ENCODE measurements around the gene PRPF40B. TPM values are rescaled to one million over a fixed set of nuclear protein-coding genes. Genes with fewer than 3 reads are reported as not detected.

The PRPF40B gene
- total RNA-seq, 1 donor from 2014 or later, result 7.3 TPM

DNA sequence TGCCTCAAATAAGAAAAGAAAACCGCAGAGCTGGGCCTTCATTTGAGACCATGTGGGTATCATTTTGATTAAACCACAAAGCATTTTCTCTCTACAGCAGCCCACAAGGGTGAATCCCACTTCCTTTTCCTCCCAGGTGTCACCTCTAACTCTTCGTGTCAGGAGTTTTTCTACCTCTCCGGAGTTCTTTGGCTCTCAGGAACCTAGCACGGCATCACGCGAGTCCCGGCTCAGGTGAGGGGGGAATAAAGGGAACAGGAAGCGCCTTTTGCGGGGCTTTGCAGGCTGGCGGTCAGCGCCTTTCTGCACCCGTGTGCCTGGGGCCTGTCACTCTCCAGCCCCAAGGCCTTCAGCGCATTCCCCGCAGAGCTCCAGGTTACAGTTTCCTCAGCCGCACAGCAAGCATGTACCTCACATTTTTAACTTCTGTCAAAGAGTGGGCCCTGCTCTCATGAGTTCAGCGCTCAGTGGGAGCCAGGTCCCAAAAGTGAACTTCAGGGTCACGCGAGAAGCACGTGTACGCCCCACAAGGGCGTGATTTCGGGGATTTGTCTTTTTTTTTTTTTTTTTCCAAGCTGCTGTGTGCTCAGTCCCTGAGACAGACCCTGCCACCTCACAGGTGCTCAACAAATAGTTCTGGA is 740 bp upstream of the PRPF40B start:
- Histone ChIP-seq H3K27me3 (ENCODE audit: control insufficient read depth in 3 of 3, insufficient read depth in 3 of 3, low read length in 3 of 3) (no peaks in the 10 kb centered on the region), H3K9ac (ENCODE audit: low read depth in 1 of 3, low read length in 3 of 3) (peak overlapping the region; percentile 80 to 94 (median 85)), H3K4me1 (ENCODE audit: control insufficient read depth in 3 of 3, insufficient read depth in 3 of 3, low read length in 3 of 3) (peaks cover 11 to 17% (median 14%) of the 10 kb centered on the region in 3 donors), H3K27ac (ENCODE audit: low read depth, low read length) (peak overlapping the region; percentile 83), H3K9me3 (ENCODE audit: control insufficient read depth in 3 of 3, low read length in 3 of 3) (no peaks in the 10 kb centered on the region), H3K4me3 (ENCODE audit: low read length in 3 of 3) (peak overlapping the region; percentile 75 to 87 (median 85)), H3K36me3 (ENCODE audit: control insufficient read depth in 3 of 3, insufficient read depth in 3 of 3, low read length in 3 of 3) (no peaks in the 10 kb centered on the region)

DNA sequence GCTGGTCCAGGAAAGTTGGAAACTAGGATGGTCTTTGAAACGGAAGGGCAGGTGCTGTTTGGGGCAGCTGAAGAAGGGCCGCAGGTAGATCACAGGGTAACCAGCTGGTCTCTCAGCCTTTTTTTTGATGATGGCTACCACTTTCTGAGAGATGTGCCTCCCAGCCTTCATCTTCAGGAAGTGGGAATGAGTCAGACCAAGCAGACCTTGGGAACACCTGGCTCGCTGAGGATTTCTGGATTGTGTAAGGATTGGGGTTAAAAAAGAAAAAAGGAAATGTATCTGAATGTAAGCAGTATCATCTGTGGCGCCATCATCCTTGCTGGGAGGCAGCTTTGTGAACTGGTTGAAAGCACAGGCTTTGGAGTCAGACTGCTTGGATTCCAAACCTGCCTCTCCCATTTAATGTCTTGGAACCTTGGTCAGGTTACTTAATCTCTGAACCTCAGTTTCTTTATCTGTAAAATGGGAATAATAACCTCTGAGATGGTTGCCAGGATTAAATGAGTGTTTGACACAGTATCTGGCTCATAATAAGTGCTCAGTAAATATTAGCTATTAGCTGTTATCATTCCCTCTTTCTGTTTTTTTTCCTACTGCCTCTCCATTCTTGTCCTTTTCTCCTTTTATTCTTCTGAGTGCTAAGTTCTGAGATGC is 1.7 kb downstream of the PRPF40B start:
- H3K27ac ChIP-seq (ENCODE audit: low read depth, low read length), result peak overlapping the region; percentile 12

DNA sequence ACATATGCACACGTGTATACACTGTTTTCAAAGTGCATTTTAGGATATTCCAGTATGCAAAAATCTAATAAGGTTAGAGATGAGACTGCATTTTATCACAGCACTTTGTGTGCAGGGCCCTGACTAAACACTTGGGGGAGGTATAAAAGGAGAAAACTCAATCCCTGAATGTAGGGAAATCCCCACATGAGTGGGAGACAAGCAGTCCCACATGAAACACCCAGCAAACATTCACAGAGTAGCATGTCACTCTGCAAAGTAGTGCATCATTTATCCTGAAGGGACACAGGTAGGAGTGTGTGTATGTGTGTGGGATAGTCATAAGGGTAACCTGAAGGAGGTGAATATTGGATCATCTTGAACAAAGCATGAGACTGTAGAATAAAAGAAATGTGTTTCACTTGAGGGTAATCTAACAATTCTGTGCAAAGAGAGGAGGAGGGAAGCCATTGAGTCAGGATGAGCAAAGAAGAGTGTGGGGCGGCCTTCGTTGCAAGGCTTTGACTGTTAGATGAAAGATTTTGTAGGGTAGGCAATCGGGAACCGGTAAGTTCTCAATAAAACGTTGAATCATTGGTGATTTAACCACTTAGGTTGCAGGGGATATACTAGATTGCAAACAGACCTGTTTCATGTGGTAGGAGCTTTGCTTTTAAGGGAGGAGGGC is 2.9 kb downstream of the PRPF40B start:
- no peak overlapping the region for H3K4me3 ChIP-seq (ENCODE audit: low read length in 3 of 3)
- no peaks in the 10 kb centered on the region for H3K27me3 ChIP-seq (ENCODE audit: control insufficient read depth in 3 of 3, insufficient read depth in 3 of 3, low read length in 3 of 3)
- no peak overlapping the region for H3K27ac ChIP-seq (ENCODE audit: low read depth, low read length)
- peaks cover 11 to 17% (median 14%) of the 10 kb centered on the region in 3 donors for H3K4me1 ChIP-seq (ENCODE audit: control insufficient read depth in 3 of 3, insufficient read depth in 3 of 3, low read length in 3 of 3)
- no peaks in the 10 kb centered on the region for H3K36me3 ChIP-seq (ENCODE audit: control insufficient read depth in 3 of 3, insufficient read depth in 3 of 3, low read length in 3 of 3)
- no peaks in the 10 kb centered on the region for H3K9me3 ChIP-seq (ENCODE audit: control insufficient read depth in 3 of 3, low read length in 3 of 3)
- no peak overlapping the region for H3K9ac ChIP-seq (ENCODE audit: low read depth in 1 of 3, low read length in 3 of 3)

More for the DNA sequence above, 1.7 kb downstream of the PRPF40B start:
- Histone ChIP-seq H3K9me3 (ENCODE audit: control insufficient read depth in 3 of 3, low read length in 3 of 3) (no peaks in the 10 kb centered on the region), H3K36me3 (ENCODE audit: control insufficient read depth in 3 of 3, insufficient read depth in 3 of 3, low read length in 3 of 3) (no peaks in the 10 kb centered on the region), H3K9ac (ENCODE audit: low read depth in 1 of 3, low read length in 3 of 3) (peak overlapping the region in 1 of 3 donors; percentile 8), H3K27me3 (ENCODE audit: control insufficient read depth in 3 of 3, insufficient read depth in 3 of 3, low read length in 3 of 3) (no peaks in the 10 kb centered on the region), H3K4me1 (ENCODE audit: control insufficient read depth in 3 of 3, insufficient read depth in 3 of 3, low read length in 3 of 3) (peaks cover 11 to 17% (median 14%) of the 10 kb centered on the region in 3 donors), H3K4me3 (ENCODE audit: low read length in 3 of 3) (no peak overlapping the region)

DNA sequence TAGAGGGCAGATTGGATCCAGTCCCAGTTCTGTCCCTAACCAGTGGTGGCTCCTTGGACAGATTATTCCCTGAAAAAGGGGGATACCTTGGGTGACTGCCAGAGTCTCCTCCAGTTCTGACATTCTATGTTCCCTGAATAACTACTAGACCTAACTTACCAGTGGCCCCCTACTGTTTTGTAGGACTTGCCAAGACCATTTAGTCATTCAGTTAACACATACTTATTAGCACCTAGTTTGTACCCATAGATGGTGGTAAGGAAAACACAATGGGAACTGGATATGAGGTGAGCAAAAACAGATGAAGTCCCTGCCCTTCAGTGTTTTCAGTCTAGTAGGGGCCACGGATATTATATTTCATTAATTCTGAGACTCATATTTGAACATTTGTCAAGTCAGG is 3.5 kb downstream of the PRPF40B start:
- Histone ChIP-seq H3K9ac (ENCODE audit: low read depth in 1 of 3, low read length in 3 of 3) (no peak overlapping the region), H3K4me1 (ENCODE audit: control insufficient read depth in 3 of 3, insufficient read depth in 3 of 3, low read length in 3 of 3) (peaks cover 6 to 14% (median 11%) of the 10 kb centered on the region in 3 donors), H3K27ac (ENCODE audit: low read depth, low read length) (no peak overlapping the region), H3K4me3 (ENCODE audit: low read length in 3 of 3) (no peak overlapping the region), H3K9me3 (ENCODE audit: control insufficient read depth in 3 of 3, low read length in 3 of 3) (no peaks in the 10 kb centered on the region), H3K36me3 (ENCODE audit: control insufficient read depth in 3 of 3, insufficient read depth in 3 of 3, low read length in 3 of 3) (peaks cover 3% of the 10 kb centered on the region in 3 donors), H3K27me3 (ENCODE audit: control insufficient read depth in 3 of 3, insufficient read depth in 3 of 3, low read length in 3 of 3) (no peaks in the 10 kb centered on the region)

DNA sequence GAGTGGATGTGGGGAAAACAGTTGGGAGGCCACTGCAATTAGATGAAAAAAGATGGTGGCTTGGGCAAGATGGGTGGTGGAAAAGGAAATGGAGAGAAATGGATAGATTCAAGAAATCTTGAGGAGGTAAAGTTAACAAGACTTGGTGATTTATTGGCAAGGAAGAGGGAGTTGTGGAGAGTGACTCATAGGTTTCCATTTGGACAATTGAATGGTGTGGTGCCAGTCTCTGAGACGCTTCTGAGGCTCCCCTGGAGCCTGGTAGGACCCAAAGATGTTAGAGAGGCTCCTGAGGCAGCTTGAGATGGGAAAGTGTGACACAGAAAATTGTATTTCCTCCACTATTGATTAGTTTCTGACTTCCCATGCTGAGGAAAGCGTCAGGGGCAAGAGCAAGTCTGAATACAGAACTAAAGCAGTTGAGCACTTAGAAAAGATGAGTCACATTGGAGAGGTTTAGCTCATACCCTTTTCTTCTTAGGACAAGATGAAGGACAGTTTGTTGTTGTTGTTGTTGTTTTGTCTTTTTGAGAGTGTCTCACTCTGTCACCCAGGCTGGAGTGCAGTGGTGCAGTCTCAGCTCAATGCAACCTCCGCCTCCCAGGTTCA is 4.5 kb downstream of the PRPF40B start:
- no peaks in the 10 kb centered on the region for H3K9me3 ChIP-seq (ENCODE audit: control insufficient read depth in 3 of 3, low read length in 3 of 3)
- peaks cover 0 to 6% (median 4%) of the 10 kb centered on the region in 3 donors for H3K4me1 ChIP-seq (ENCODE audit: control insufficient read depth in 3 of 3, insufficient read depth in 3 of 3, low read length in 3 of 3)
- H3K36me3 ChIP-seq (ENCODE audit: control insufficient read depth in 3 of 3, insufficient read depth in 3 of 3, low read length in 3 of 3), result peaks cover 6 to 10% (median 8%) of the 10 kb centered on the region in 3 donors
- no peak overlapping the region for H3K4me3 ChIP-seq (ENCODE audit: low read length in 3 of 3)
- no peak overlapping the region for H3K9ac ChIP-seq (ENCODE audit: low read depth in 1 of 3, low read length in 3 of 3)
- no peak overlapping the region for H3K27ac ChIP-seq (ENCODE audit: low read depth, low read length)
- H3K27me3 ChIP-seq (ENCODE audit: control insufficient read depth in 3 of 3, insufficient read depth in 3 of 3, low read length in 3 of 3), result no peaks in the 10 kb centered on the region

DNA sequence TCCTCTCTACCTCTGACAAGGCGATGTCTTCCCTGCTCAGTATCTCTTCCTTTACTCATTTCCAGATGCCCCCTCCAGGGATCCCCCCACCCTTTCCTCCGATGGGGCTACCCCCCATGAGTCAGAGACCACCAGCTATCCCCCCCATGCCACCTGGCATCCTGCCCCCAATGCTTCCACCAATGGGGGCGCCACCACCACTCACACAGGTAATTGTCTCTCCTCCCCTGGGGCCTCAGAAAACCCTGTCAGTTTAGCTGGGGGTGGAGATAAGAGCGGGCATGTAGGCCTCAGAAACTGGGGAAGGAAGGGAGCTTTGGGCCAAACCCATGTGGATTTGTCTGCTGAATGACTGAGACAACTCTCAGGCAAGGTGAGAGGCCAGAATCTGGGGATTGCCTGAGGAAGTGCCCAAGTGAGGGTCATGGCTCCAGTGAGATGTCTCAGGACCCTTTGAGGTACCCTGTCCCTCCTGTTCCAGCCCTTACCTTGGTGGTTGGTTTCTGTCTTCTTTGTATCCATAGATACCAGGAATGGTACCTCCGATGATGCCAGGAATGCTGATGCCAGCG is 8.1 kb downstream of the PRPF40B start:
- no peaks in the 10 kb centered on the region for H3K27me3 ChIP-seq (ENCODE audit: control insufficient read depth in 3 of 3, insufficient read depth in 3 of 3, low read length in 3 of 3)
- peaks cover 0 to 2% (median under 1%) of the 10 kb centered on the region in 3 donors for H3K4me1 ChIP-seq (ENCODE audit: control insufficient read depth in 3 of 3, insufficient read depth in 3 of 3, low read length in 3 of 3)
- H3K9ac ChIP-seq (ENCODE audit: low read depth in 1 of 3, low read length in 3 of 3), result no peak overlapping the region
- no peak overlapping the region for H3K27ac ChIP-seq (ENCODE audit: low read depth, low read length)
- no peaks in the 10 kb centered on the region for H3K9me3 ChIP-seq (ENCODE audit: control insufficient read depth in 3 of 3, low read length in 3 of 3)
- H3K36me3 ChIP-seq (ENCODE audit: control insufficient read depth in 3 of 3, insufficient read depth in 3 of 3, low read length in 3 of 3), result peaks cover 20 to 38% (median 30%) of the 10 kb centered on the region in 3 donors
- H3K4me3 ChIP-seq (ENCODE audit: low read length in 3 of 3), result no peak overlapping the region

DNA sequence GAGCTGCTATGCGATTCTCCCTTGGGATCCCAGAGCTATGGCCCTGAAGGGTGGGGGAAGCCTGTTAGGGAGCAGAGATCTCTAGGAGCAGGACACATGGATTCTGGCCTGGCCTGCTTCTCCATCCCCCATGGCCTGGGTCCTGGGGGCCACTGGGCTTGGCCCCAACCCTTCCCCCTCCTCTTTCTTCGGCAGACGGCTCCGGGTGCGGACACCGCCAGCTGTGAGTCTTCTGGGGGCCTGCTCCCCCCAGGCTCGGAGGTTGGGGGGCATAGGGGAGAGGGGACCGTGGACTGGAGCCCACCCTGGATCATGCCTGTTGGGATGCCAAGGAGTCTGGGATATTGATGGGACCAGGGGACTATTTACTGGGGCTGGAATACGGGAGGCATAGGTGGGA is 9.0 kb downstream of the PRPF40B start:
- Histone ChIP-seq H3K27ac (ENCODE audit: low read depth, low read length) (no peak overlapping the region), H3K36me3 (ENCODE audit: control insufficient read depth in 3 of 3, insufficient read depth in 3 of 3, low read length in 3 of 3) (peaks cover 29 to 38% (median 30%) of the 10 kb centered on the region in 3 donors), H3K4me1 (ENCODE audit: control insufficient read depth in 3 of 3, insufficient read depth in 3 of 3, low read length in 3 of 3) (peaks cover 7 to 10% (median 10%) of the 10 kb centered on the region in 3 donors)

DNA sequence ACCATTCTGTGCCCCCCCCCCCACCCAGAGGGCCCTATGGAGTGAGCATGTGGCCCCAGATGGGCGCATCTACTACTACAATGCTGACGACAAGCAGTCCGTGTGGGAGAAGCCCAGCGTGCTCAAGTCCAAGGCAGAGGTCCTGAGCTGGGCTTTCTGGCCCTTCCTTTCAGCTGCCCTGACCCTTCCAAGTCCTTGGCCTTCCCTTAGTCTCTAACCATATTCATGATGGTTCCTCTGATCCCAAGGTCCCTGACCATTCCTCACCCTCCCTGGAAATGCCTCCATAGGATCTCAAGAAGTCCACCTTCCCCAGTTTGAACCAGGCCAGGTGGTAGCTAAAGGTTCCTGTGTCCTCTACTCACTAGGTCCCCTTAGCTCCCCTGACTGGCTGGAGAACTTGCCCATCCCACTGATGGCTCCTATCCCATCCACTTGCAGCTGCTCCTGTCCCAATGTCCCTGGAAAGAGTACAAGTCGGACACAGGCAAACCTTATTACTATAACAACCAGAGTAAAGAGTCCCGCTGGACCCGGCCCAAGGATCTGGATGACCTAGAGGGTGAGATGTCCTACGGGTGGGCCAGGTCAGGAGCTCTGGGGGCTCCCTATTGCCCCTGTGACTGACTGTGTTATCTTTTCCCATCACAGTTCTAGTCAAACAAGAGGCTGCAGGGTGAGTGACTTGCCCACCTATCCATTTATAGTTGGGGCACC is 9.8 kb downstream of the PRPF40B start:
- no peak overlapping the region for H3K27ac ChIP-seq (ENCODE audit: low read depth, low read length)
- no peak overlapping the region for H3K9ac ChIP-seq (ENCODE audit: low read depth in 1 of 3, low read length in 3 of 3)
- no peaks in the 10 kb centered on the region for H3K9me3 ChIP-seq (ENCODE audit: control insufficient read depth in 3 of 3, low read length in 3 of 3)
- H3K4me3 ChIP-seq (ENCODE audit: low read length in 3 of 3), result no peak overlapping the region
- H3K27me3 ChIP-seq (ENCODE audit: control insufficient read depth in 3 of 3, insufficient read depth in 3 of 3, low read length in 3 of 3), result no peaks in the 10 kb centered on the region
- H3K36me3 ChIP-seq (ENCODE audit: control insufficient read depth in 3 of 3, insufficient read depth in 3 of 3, low read length in 3 of 3), result peaks cover 29 to 43% (median 35%) of the 10 kb centered on the region in 3 donors
- H3K4me1 ChIP-seq (ENCODE audit: control insufficient read depth in 3 of 3, insufficient read depth in 3 of 3, low read length in 3 of 3), result peaks cover 7 to 11% (median 10%) of the 10 kb centered on the region in 3 donors

More for the DNA sequence above, 9.0 kb downstream of the PRPF40B start:
- Histone ChIP-seq H3K27me3 (ENCODE audit: control insufficient read depth in 3 of 3, insufficient read depth in 3 of 3, low read length in 3 of 3) (no peaks in the 10 kb centered on the region), H3K9me3 (ENCODE audit: control insufficient read depth in 3 of 3, low read length in 3 of 3) (no peaks in the 10 kb centered on the region), H3K9ac (ENCODE audit: low read depth in 1 of 3, low read length in 3 of 3) (no peak overlapping the region), H3K4me3 (ENCODE audit: low read length in 3 of 3) (no peak overlapping the region)

DNA sequence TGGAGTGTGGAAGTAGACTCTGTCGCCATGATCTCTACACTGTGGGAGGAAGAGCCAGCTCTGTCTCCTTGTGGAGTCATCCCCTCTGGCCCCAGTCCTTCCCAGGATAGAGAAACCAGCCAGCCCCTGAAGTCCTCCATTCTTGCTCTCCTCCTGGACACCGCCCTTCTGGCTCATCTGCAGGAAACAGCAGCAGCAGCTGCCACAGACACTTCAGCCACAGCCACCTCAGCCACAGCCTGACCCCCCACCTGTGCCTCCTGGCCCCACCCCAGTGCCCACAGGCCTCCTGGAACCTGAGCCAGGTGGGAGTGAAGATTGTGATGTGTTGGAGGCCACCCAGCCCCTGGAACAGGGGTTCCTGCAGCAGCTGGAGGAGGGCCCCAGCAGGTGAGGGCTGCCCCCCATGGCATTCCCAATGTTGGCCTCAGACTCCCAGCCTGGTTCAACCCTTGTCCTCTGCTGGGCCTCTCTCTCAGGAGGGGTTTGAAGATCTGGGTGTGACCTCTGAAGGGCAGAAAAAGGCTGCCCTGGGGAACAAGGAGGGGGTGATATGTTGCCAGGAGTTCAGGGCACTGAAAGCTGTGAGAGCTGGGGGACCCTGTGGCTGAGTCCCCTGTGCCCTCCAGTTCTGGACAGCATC is 10.5 kb downstream of the PRPF40B start:
- H3K9me3 ChIP-seq (ENCODE audit: control insufficient read depth in 3 of 3, low read length in 3 of 3), result no peaks in the 10 kb centered on the region
- no peak overlapping the region for H3K27ac ChIP-seq (ENCODE audit: low read depth, low read length)
- H3K4me1 ChIP-seq (ENCODE audit: control insufficient read depth in 3 of 3, insufficient read depth in 3 of 3, low read length in 3 of 3), result peaks cover 7 to 11% (median 10%) of the 10 kb centered on the region in 3 donors
- H3K4me3 ChIP-seq (ENCODE audit: low read length in 3 of 3), result no peak overlapping the region
- no peaks in the 10 kb centered on the region for H3K27me3 ChIP-seq (ENCODE audit: control insufficient read depth in 3 of 3, insufficient read depth in 3 of 3, low read length in 3 of 3)
- H3K9ac ChIP-seq (ENCODE audit: low read depth in 1 of 3, low read length in 3 of 3), result no peak overlapping the region
- H3K36me3 ChIP-seq (ENCODE audit: control insufficient read depth in 3 of 3, insufficient read depth in 3 of 3, low read length in 3 of 3), result peaks cover 35 to 43% (median 36%) of the 10 kb centered on the region in 3 donors

All from skeletal muscle tissue (tissue), 4 donors.